ENCODE results near the gene KRTAP17-1.

KRTAP17-1 gene

GRCh38 chr17:41333098-41333497, 17.6 kb upstream of the KRTAP17-1 start:
- no peak for DNase-seq (ENCODE audit: low read depth in 3 of 3, low spot score in 1 of 3)

DNA sequence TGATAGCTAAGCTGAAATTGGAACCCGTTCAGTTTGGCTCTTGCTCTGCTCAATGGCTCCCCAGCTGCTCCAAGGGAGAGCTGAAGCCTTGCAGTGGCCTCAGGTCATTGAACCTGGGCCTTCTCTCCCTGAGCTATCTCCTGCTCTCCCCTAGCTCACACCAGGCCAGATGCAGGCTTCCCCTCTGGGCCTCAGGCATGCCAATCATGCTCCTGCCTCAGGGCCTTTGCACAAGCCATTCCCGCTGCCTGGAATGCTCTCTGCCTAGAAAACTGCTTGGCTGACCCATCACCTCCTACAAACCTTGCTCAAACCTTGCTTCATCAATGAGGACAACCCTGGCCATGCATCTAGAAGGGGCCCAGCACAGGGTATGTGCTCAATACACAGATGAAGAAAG, 16.7 kb upstream of the KRTAP17-1 start:
- no peak for DNase-seq (ENCODE audit: low read depth in 3 of 3, low spot score in 1 of 3)

DNA sequence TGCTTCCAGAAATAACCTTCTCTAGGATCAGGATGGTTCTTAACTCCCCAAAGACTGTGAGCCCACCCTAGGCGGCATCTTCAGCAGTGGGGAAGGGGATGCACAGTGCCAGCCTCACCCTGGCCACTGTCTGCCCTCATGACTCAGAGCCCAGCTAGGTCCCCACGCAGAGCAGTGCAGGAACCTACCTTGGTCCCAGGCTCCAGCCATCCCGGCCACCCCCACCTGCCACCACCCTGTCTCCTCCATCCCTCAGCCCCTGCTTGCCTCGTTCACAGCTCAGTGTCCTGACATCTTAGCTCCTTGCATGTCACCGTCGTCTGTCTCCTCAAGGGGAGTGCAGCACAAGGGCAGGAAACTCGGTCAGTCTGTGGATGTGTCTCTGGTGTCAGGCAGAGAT, 16.1 kb upstream of the KRTAP17-1 start:
- no peak for DNase-seq (ENCODE audit: low read depth in 3 of 3, low spot score in 1 of 3)

- no peak for DNase-seq (ENCODE audit: low read depth in 3 of 3, low spot score in 1 of 3)
These were observed 13.9 kb upstream of the KRTAP17-1 start for GRCh38 chr17:41329279-41329948.

GRCh38 chr17:41328207-41328606, 12.7 kb upstream of the KRTAP17-1 start:
- no peak for DNase-seq (ENCODE audit: low read depth in 3 of 3, low spot score in 1 of 3)

DNA sequence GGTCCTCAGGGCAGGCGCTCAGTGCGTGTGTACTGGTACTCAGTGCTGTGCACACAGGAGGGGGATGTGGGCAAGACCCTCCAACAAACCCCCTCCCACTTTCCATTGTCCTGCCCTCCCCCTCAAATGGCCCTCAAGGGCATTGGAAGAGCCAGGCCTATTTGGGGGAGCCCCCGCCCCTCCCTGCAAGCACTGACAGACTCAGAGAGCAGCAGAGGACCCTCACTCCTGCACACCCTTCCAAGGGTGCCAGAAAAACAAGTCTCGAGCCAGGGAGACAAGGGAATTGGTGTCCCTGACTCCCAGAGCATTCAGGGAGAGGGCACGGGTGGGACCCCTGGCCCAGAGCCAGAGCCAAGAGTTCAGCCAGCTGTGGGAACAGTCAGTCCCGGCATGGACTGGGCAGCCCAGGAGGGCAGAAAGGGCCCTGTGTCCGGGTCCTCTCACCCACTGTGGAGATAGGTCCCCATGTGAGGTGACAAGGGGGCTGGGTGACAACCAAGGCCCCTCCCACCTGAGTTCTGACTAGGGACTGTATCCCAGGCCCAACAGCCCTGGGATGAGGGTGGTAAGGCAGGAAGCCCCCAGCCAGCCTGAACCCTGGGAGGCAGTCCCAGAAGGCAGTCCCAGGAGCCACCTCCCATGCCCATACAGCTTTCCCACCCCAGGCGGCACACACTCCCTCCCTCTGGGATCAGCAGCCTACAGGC, 12.1 kb upstream of the KRTAP17-1 start:
- DNase-seq (ENCODE audit: low read depth in 3 of 3, low spot score in 1 of 3), result no peak

DNA sequence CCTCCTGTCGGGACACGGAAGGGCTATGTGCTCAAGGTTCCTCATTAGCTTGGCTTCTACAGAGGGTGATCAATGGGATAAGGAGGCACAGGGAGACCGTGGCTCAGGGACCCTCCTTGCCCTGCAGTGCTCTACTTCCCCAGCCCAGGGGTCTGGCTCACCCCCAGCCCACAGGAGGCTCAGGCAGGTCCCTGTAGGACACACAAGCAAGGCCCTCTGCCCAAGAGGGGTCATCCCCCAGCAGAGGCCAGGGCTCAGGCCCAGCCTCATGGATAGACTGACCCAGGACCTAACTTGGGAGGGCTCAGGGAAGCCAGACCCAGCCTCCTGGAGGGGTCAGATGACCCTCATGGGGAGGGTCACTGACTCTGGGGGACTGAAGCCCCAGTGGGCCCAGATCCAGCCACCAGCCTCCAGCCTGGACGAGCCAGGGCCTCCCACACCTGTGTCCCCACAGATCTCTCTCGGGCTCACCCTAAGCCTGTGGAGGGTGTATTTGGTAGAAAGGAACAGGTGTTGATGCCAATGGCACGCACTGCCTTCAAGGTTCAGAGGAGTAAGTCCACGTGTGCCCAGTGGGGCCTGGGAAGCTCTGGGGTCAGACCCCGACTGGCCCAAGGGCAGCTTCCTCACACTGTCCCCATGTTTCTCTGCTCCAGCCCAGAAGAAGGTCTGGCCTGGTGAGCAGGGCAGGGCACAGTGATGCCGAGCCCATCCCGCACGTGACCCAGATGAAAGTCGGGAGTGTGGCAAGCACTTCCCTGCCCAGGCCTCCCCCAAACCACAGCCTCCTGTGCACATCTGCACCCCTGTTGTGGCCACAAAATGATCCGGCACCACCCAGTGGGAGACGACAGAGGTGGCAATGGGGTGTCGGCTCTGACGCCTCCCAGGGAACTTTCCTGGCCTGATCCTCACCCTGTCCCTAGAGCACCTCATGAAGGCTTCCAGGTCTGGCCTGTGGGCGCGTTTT, 10.9 kb upstream of the KRTAP17-1 start:
- DNase-seq (ENCODE audit: low read depth in 3 of 3, low spot score in 1 of 3), result no peak

DNA sequence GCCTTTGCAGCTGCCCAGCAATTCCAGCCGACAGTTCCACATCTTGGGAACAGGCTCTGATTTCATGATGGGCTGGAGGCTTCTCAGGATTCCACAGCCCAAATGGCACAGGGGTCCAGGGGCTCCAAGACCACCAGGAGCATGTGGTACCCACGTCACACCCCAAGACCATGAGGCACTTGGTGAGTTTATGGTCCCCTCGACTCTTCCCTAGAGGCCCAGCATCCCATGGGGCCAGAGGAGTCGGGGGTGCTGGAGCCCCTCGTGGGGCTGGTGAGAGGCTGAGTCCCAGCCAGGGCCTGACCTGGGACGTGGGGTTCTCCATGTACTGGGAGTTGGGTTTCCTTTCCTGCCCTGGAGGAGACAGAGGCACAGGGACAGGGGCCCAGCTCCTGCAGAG, 10.1 kb upstream of the KRTAP17-1 start:
- DNase-seq (ENCODE audit: low read depth in 3 of 3, low spot score in 1 of 3), result no peak

DNA sequence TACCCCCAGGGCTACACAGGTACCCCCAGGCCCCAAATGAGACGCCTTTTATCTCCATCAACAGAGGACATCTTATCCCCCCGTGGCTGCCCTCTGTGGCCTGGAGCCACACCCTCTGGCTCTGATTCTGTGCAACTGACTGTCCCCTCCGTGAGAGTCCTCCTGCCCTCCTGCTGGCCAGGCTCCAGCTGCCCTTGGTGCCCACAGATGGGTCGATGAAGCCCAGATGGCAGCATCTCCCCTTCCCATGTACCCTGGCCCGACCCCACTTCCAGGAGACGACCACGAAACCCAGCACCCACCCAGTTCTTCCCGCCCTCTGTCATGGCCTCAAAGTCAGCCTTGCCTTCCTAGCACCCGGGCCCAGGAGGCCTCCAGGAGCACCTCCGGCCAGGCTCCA, 9.6 kb upstream of the KRTAP17-1 start:
- no peak for DNase-seq (ENCODE audit: low read depth in 3 of 3, low spot score in 1 of 3)

GRCh38 chr17:41324180-41325075, 8.9 kb upstream of the KRTAP17-1 start:
- DNase-seq (ENCODE audit: low read depth in 3 of 3, low spot score in 1 of 3), result no peak

DNA sequence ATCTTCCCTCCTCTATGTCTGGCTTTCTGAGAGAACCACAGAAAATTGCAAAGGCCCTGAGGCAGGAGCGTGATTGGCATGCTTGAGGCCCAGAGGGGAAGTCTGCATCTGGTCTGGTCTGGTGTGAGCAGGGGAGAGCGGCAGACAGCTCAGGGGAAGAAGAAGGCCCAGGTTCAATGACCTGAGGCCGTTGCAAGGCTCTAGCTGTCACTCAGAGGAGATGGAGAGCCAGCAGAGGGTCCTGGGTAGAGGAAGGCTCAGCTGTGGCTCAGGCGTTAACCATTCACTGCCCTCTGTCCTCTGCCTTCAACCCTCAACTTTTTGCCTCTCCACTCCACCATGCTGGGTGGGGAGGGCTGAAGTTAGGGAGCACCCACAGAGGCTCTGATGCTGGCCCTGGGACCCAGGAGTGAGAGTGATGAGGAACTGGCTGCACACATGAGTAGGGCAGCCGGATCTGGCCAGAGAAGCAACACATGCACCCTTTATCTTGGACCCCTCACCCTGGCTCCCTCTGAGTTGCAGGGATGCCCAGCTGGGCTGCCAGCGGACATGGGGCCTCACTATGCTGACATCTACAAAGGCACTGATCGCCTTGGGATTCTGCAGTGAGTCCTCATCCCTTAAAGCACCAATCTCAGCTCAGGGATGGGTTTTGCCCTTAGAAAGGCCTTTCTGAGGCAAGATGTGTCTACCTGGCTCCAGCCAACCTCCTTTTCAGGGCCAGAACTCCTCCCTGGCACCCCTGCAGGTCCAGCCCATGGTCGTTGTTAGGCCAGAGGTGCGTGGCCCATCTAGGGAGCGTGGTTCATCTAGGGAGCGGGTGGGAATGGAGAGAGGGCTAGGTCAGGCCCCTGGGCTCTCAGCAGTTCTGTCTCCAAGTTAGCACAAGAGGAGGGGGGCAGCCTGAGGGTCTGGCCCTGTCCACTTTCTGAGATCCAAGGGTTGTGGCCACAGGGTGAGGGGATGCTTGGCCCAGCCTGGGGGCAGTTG, 7.7 kb upstream of the KRTAP17-1 start:
- DNase-seq (ENCODE audit: low read depth in 3 of 3, low spot score in 1 of 3), result no peak

GRCh38 chr17:41322094-41322902, 6.8 kb upstream of the KRTAP17-1 start:
- DNase-seq (ENCODE audit: low read depth in 3 of 3, low spot score in 1 of 3), result no peak

- DNase-seq (ENCODE audit: low read depth in 3 of 3, low spot score in 1 of 3), result no peak
These were observed 2.7 kb upstream of the KRTAP17-1 start for GRCh38 chr17:41318231-41318630.

GRCh38 chr17:41315814-41316445, 420 bp upstream of the KRTAP17-1 start:
- DNase-seq (ENCODE audit: low read depth in 3 of 3, low spot score in 1 of 3), result no peak

GRCh38 chr17:41311111-41311510, 4.4 kb downstream of the KRTAP17-1 start:
- no peak for DNase-seq (ENCODE audit: low read depth in 3 of 3, low spot score in 1 of 3)

DNA sequence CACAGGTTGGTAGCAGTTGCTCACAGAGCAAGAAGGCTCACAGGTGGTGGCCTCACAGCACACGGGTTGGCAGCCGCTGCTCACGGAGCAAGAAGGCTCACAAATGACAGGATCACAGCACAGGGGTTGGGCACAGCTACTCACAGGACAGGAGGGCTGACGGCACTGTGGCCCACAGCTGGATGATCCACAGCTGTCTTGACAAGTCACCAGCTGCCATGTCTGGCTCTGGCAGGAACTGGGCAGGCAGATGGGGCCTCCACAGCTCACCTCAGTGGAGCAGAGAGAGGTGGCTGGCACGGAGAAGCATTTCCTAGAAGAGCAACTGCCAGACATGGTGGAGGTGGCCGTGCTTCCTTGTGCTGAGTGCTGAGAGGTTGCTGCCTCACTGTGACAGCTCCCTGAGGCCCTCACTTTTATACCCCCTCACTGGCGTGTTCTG, 6.6 kb downstream of the KRTAP17-1 start, which contains the start of gene KRTAP16-1:
KRTAP16-1 (minus strand) TSS at position 392 of the 442 bp plus-strand sequence; CDS start at position 336, 56 bp downstream.
- peak in 2 of 3 donors; percentile 14 to 18 for DNase-seq (ENCODE audit: low read depth in 3 of 3, low spot score in 1 of 3)

DNA sequence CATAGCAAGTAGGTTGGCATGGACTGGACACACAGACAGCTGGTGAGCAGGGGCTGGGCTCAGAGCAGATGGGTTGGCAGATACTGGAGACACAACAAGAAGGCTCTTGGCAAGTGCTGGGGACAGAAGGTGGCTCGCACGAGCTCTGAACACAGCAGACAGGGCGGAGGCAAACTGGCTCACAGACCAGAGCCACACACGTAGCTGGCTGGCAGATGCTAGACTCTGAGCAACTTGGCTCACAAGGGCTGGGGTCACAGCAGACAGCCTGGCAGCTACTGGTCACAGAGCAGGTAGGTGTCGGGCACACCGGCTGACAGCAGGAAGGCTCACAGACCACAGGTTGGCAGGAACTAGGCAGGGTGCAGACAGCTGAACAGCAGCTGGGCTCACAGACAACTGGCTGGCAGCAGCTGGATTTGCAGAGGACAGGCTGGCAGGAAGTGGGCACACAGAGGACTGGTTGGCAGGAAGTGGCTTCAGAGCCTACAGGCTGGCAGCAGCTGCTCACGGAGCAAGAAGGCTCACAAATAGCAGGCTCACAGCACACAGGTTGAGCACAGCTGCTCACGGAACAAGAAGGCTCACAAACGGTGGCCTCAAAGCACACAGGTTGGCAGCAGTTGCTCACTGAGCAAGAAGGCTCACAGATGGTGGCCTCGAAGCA, 7.1 kb downstream of the KRTAP17-1 start:
- DNase-seq (ENCODE audit: low read depth in 3 of 3, low spot score in 1 of 3), result peak; percentile 8 to 77 (median 63)
